GM21381 (cell line): ENCODE results near the gene PRR23C.

Source experiments
- ATAC-seq: cut with Tn5 transposase; IDR thresholded peaks from one replicate; pipeline ENCODE4 v1.9.1; 2021; ENCODE audit warnings: mild to moderate bottlenecking, moderate library complexity; ENCODE audit not compliant: unreplicated experiment

The PRR23C gene

DNA sequence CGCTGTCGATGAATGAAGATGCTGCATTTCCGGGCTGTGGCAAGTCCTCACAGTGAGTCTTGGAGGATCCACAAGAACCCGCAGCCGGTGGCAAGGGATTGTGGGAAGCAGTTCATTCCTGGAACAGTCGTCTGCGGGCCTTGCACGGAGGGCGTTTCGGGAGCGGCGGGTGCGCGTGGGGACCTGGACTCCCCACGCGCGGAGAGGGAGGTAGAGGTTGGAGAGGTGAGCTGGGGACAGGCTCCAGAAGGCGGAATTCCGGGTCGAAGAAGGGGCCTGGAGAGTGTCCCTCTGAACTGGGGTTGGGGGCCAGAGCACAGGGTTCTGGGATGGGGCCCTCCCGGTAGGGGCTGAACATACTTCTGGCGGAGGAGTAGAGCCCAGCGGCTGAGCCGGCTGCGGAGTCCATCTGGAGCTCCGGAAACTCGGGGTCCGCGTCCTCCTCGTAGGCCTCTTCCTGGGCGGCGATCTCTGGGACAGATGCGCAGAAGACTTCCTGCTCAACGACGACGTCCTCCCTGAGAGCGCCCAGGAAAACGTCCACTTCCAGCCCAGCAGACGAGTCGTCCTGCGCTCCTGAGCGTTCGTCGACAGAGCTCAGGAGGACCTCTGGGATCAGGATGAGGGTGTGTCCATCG is 39.2 kb downstream of the PRR23C start:
- no peak for ATAC-seq

DNA sequence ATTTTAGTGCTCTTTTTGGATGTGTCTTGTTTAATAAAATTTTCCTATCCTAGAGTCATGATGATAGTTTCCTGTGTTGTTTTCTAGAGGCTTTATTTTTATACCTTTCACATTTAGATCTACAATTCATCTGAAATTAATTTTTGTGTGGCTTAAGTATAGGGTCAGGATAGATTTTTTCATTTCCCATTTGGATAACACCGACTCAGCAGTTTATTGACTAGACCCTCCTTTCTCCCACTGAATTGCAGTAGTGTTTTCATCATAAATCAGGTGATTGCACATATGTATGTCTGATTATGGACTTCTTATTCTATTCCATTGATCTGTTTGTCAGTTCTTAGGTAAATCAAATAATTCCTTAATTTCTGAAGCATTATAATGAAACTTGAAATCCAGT is 49.0 kb downstream of the PRR23C start:
- ATAC-seq = no peak
